ENCODE data around the gene ADAMTSL5.

DNA sequence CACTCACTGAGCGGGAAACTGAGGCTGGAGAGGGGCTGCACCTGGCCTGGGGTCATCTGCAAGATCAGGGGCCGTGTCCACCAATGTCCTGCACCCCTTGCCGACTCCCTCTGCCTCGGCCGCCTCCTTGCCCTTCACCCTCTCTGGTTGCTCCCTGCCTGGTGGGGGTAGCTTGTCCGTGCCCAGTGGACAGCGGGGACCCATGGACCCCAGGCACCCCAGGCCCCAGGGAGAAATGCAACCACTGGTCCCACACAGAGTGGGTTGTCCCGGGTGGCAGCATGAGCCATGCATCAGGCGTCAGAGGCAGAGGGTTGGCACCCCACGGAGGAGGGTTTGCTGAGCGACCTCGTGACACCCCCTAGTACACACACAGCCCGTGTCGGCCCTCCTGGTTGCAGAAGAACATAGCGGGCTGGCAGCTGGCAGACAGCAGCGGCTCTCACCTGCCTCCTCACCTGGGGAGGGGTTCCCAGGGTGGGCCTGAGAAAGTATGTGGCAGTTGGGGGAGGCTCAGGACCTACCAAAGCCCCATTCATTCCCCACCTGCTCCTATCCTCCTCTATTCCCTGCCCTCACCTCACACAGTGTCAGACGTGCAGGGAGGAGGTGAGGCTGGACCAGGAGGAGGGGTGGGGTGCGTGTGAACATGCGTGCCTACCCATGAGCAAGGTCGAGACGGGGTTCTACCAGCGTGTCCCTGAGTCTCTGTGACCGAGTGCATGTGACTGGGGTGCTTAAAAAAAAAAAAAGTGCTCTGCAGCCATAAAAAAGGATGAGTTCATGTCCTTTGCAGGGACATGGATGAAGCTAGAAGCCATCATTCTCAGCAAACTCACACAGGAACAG lies 8.7 kb downstream of the ADAMTSL5 start:
- TF ChIP-seq POLR2A (IDR thresholded peaks at IDR 0.05) = no peak
- TF ChIP-seq, protein P1, sequence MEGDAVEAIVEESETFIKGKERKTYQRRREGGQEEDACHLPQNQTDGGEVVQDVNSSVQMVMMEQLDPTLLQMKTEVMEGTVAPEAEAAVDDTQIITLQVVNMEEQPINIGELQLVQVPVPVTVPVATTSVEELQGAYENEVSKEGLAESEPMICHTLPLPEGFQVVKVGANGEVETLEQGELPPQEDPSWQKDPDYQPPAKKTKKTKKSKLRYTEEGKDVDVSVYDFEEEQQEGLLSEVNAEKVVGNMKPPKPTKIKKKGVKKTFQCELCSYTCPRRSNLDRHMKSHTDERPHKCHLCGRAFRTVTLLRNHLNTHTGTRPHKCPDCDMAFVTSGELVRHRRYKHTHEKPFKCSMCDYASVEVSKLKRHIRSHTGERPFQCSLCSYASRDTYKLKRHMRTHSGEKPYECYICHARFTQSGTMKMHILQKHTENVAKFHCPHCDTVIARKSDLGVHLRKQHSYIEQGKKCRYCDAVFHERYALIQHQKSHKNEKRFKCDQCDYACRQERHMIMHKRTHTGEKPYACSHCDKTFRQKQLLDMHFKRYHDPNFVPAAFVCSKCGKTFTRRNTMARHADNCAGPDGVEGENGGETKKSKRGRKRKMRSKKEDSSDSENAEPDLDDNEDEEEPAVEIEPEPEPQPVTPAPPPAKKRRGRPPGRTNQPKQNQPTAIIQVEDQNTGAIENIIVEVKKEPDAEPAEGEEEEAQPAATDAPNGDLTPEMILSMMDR (IDR thresholded peaks at IDR 0.05) = no peak
